B cell (primary cell): Measurements from ENCODE around the gene THOC7.

ENCODE experiments used
- CTCF ChIP-seq: fragments of 200-600 bp; IDR thresholded peaks from one replicate; pipeline ENCODE4 v1.8.0; 2022; ENCODE audit warnings: antibody characterized with exemption, mild to moderate bottlenecking
- EZH2 ChIP-seq: IDR thresholded peaks from 2 replicates; pipeline ENCODE4 v1.6.1; 2012; ENCODE audit warnings: borderline replicate concordance, low read depth, mild to moderate bottlenecking, moderate library complexity, low read length; ENCODE audit not compliant: insufficient read depth, poor library complexity, severe bottlenecking

- no peak for TF ChIP-seq CTCF
- no peak for TF ChIP-seq EZH2
These were observed 33.1 kb downstream of the THOC7 start for GRCh38 chr3:63830526-63830925.
